Panc1 (cell line): Measurements from ENCODE around the gene TRIM33. TPM values are rescaled to one million over a fixed set of nuclear protein-coding genes. Genes with fewer than 3 reads are reported as not detected.

Experiments used
- ATAC-seq: fragments of 200-7000 bp; cut with Tn5 transposase; 2 replicates; pipeline ENCODE4 v1.9.1; 2020; ENCODE audit warnings: mild to moderate bottlenecking, moderate library complexity
- BruUV-seq: library from RNA; stranded (reverse); fragments of 400-500 nt; replicated peaks from 2 replicates; lab custom pipeline; 2021; lab: Mats Ljungman, UMichigan
- CTCF ChIA-PET: fragments of 300-600 bp; sonication (Branson Sonifier 250); formaldehyde crosslinking; loops from one replicate; lab custom pipeline; 2022; ENCODE audit warnings: antibody characterized with exemption; lab: Charles Lee
- POLR2A ChIA-PET: fragments of 300-600 bp; sonication (Branson Sonifier 250); formaldehyde crosslinking; loops from one replicate; lab custom pipeline; 2022; ENCODE audit warnings: antibody characterized with exemption; lab: Charles Lee
- DNase-seq: peaks from one replicate; pipeline ENCODE4 v3.0.0-alpha.2; 2010; ENCODE audit warnings: low read depth, low spot score
- H3K27ac ChIP-seq: 2 replicates; pipeline ENCODE4 v1.5.1; 2011; ENCODE audit warnings: mild to moderate bottlenecking, low read length, inconsistent platforms
- H3K27me3 ChIP-seq: fragments of 200-500 bp; sonication (Bioruptor generic); 2 replicates; pipeline ENCODE4 v1.6.0; 2014; ENCODE audit warnings: low read length, inconsistent platforms; ENCODE audit not compliant: control insufficient read depth, insufficient read depth
- H3K36me3 ChIP-seq: fragments of 200-500 bp; sonication (Bioruptor generic); 2 replicates; pipeline ENCODE4 v1.5.1; 2014; ENCODE audit warnings: inconsistent platforms, mild to moderate bottlenecking, low read length, moderate library complexity; ENCODE audit not compliant: control insufficient read depth, insufficient read depth
- H3K4me1 ChIP-seq: 2 replicates; pipeline ENCODE4 v1.5.1; 2011; ENCODE audit warnings: inconsistent platforms, mild to moderate bottlenecking, low read length, moderate library complexity; ENCODE audit not compliant: control insufficient read depth, insufficient read depth
- H3K4me3 ChIP-seq, 2 experiments: 2 replicates each; pipeline ENCODE4 v1.5.1; 2011 to 2012; ENCODE audit warnings: low read depth in 2 of 2, low read length in 2 of 2, mild to moderate bottlenecking in 2 of 2, inconsistent platforms in 1 of 2, moderate library complexity in 1 of 2
- H3K9me3 ChIP-seq: fragments of 200-500 bp; sonication (Bioruptor generic); 2 replicates; pipeline ENCODE4 v1.5.1; 2014; ENCODE audit warnings: low read depth, mild to moderate bottlenecking, inconsistent platforms, low read length, moderate library complexity; ENCODE audit not compliant: control insufficient read depth, insufficient read depth
- POLR2AphosphoS5 ChIP-seq: IDR thresholded peaks from 2 replicates; pipeline ENCODE4 v1.6.1; 2012; ENCODE audit warnings: mild to moderate bottlenecking, low read depth, low read length, moderate library complexity
- SIN3A ChIP-seq: IDR thresholded peaks from 2 replicates; pipeline ENCODE4 v1.6.1; 2012; ENCODE audit warnings: low read depth, mild to moderate bottlenecking, low read length, moderate library complexity, borderline replicate concordance; ENCODE audit not compliant: insufficient read depth
- TCF7L2 ChIP-seq: IDR thresholded peaks from 2 replicates; pipeline ENCODE4 v1.6.1; 2011; ENCODE audit warnings: mild to moderate bottlenecking, low read depth, low read length, inconsistent platforms
- in situ Hi-C: cut with HindIII; loops from 2 replicates; pipeline ENCODE4 v1.10.0; 2016; ENCODE audit warnings: low sequenced_read_pairs, low pct_unique_long_range_greater_than_20kb
- intact Hi-C: fragments of 100-400 bp; cut with micrococcal nuclease; formaldehyde crosslinking; loops from one replicate; pipeline ENCODE4 v1.10.0; 2022; ENCODE audit not compliant: unreplicated experiment
- total RNA-seq: library from RNA; stranded (reverse); gene quantifications from one replicate; pipeline ENCODE4 v1.2.1, GENCODE V29; 2021; ENCODE audit not compliant: unreplicated experiment
- TF ChIP-seq, protein P1 (sequence below), 2 experiments: IDR thresholded peaks; 2 replicates each; pipeline ENCODE4 v1.6.1; 2011 to 2012; ENCODE audit warnings: low read depth in 2 of 2, control low read depth in 1 of 2, low read length in 1 of 2, mild to moderate bottlenecking in 1 of 2, moderate library complexity in 1 of 2; ENCODE audit not compliant: insufficient read depth in 1 of 2
- TF ChIP-seq, protein P2 (sequence below): fragments of 450-650 bp; IDR thresholded peaks from 2 replicates; pipeline ENCODE4 v1.5.1; 2017; ENCODE audit warnings: mild to moderate bottlenecking

Gene TRIM33
- total RNA-seq, 1 experiment from 2014 or later, result 22.2 TPM

DNA sequence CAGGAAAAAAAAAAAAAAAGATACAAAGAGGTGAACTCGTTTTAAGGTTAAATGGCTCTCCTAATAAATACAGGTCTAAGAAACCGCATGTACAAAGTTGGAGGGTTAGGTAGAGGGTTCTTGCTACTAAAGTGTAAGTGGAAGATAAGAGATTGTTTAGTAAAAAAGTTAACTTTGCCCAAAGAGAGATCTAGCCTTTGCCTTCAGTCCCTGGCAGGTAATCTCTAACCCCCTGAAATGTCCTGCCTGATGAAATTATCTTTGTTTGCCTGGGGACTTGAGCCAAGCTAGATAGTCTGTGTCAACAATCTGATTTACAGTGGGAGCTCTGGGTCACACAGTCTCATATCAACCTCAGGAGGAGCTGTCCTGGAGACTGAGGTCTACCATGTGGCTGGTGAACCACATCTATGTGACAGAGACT is 57.6 kb downstream of the TRIM33 start:
- H3K27me3 ChIP-seq, result no peaks in the 10 kb centered on the region
- H3K4me1 ChIP-seq, result no peaks in the 10 kb centered on the region
- DNase-seq, result no peak
- no peaks in the 10 kb centered on the region for H3K36me3 ChIP-seq
- ATAC-seq, result no peak
- no peaks in the 10 kb centered on the region for H3K9me3 ChIP-seq
- H3K27ac ChIP-seq, result no peak overlapping the region
- CTCF ChIA-PET, result no interaction called here
- POLR2A ChIA-PET, result no interaction called here
- no TSS peak for BruUV-seq
- no peak for TF ChIP-seq POLR2AphosphoS5
- TF ChIP-seq TCF7L2, result no peak
- TF ChIP-seq SIN3A, result no peak
- TF ChIP-seq, protein P1, sequence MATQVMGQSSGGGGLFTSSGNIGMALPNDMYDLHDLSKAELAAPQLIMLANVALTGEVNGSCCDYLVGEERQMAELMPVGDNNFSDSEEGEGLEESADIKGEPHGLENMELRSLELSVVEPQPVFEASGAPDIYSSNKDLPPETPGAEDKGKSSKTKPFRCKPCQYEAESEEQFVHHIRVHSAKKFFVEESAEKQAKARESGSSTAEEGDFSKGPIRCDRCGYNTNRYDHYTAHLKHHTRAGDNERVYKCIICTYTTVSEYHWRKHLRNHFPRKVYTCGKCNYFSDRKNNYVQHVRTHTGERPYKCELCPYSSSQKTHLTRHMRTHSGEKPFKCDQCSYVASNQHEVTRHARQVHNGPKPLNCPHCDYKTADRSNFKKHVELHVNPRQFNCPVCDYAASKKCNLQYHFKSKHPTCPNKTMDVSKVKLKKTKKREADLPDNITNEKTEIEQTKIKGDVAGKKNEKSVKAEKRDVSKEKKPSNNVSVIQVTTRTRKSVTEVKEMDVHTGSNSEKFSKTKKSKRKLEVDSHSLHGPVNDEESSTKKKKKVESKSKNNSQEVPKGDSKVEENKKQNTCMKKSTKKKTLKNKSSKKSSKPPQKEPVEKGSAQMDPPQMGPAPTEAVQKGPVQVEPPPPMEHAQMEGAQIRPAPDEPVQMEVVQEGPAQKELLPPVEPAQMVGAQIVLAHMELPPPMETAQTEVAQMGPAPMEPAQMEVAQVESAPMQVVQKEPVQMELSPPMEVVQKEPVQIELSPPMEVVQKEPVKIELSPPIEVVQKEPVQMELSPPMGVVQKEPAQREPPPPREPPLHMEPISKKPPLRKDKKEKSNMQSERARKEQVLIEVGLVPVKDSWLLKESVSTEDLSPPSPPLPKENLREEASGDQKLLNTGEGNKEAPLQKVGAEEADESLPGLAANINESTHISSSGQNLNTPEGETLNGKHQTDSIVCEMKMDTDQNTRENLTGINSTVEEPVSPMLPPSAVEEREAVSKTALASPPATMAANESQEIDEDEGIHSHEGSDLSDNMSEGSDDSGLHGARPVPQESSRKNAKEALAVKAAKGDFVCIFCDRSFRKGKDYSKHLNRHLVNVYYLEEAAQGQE (IDR thresholded peaks at IDR 0.05; ENCODE audit: insufficient read depth in 1 of 2, low read depth in 2 of 2, low read length in 1 of 2), result no peak
- TF ChIP-seq, protein P2, sequence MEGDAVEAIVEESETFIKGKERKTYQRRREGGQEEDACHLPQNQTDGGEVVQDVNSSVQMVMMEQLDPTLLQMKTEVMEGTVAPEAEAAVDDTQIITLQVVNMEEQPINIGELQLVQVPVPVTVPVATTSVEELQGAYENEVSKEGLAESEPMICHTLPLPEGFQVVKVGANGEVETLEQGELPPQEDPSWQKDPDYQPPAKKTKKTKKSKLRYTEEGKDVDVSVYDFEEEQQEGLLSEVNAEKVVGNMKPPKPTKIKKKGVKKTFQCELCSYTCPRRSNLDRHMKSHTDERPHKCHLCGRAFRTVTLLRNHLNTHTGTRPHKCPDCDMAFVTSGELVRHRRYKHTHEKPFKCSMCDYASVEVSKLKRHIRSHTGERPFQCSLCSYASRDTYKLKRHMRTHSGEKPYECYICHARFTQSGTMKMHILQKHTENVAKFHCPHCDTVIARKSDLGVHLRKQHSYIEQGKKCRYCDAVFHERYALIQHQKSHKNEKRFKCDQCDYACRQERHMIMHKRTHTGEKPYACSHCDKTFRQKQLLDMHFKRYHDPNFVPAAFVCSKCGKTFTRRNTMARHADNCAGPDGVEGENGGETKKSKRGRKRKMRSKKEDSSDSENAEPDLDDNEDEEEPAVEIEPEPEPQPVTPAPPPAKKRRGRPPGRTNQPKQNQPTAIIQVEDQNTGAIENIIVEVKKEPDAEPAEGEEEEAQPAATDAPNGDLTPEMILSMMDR, result no peak
- in situ Hi-C loops, result no loop called here
- intact Hi-C loops, result no loop called here
- H3K4me3 ChIP-seq, result no peak overlapping the region

DNA sequence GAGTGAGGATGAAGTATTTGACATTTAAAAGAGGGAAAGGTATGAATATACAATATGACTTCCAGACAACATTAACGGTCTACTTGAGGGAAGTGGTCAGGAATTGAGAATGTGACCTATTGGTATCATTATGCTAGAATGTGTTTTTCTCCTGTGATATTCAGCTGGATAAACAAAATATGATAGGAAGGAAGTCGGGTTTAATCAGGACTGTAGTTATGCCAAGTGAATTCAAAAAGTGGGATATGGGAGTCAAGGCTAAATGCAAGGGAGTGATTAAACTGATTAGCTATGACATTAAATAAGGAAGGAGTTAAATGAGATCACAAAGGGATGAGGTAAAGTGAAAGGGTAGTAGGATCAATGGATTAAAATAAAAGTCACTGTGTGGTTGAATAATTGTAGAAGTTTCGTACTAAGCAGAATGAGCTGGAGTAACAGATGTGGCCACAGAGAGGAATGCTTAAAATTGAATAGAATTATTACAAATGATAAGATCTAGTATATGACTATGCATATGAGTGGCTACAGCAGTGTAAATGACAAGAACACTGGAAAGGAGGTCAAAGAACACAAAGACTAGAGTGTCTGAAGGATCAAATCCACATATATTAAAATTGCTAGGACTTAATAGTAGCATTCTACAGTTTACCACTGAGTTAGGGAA is 62.5 kb downstream of the TRIM33 start:
- Histone ChIP-seq H3K27me3 (no peaks in the 10 kb centered on the region), H3K9me3 (no peaks in the 10 kb centered on the region), H3K4me3 (no peak overlapping the region), H3K27ac (no peak overlapping the region), H3K4me1 (no peaks in the 10 kb centered on the region), H3K36me3 (no peaks in the 10 kb centered on the region)
- no TSS peak for BruUV-seq
- intact Hi-C loops, result no loop called here
- ChIA-PET POLR2A (no interaction called here), CTCF (no interaction called here)
- no peak for TF ChIP-seq TCF7L2
- no peak for TF ChIP-seq SIN3A
- TF ChIP-seq, protein P1 (IDR thresholded peaks at IDR 0.05; ENCODE audit: insufficient read depth in 1 of 2, low read depth in 2 of 2, low read length in 1 of 2), result no peak
- TF ChIP-seq, protein P2, result no peak
- no peak for TF ChIP-seq POLR2AphosphoS5
- in situ Hi-C loops, result no loop called here
- DNase-seq (no peak), ATAC-seq (no peak)
